ENCODE data around the gene TEX26.

- TF ChIP-seq CTCF (IDR thresholded peaks at IDR 0.05), result no peak
- TF ChIP-seq EP300 (IDR thresholded peaks at IDR 0.05), result no peak
- no peak for TF ChIP-seq POLR2AphosphoS5 (IDR thresholded peaks at IDR 0.05)
- TF ChIP-seq POLR2A (IDR thresholded peaks at IDR 0.05), result no peak
These were observed 76.1 kb downstream of the TEX26 start for GRCh38 chr13:31008400-31009115.

All from sigmoid colon (tissue), 4 donors.